Fibroblast of skin of left biceps (primary cell): ENCODE data around the gene GGT1.
"Not testable (repeated sequence)": the region's sequence is repeated elsewhere in the genome, so short reads cannot be mapped to it uniquely, and the experiment has no call there.

Source experiments
- DNase-seq, 2 experiments: peaks; one replicate each; pipeline ENCODE4 v3.0.0-alpha.2; 2013; ENCODE audit warnings: low read depth in 2 of 2

GGT1 gene

GRCh38 chr22:24636513-24636912 lies 33.5 kb downstream of the GGT1 start:
- DNase-seq: not testable (repeated sequence)

- not testable (repeated sequence) for DNase-seq
These were observed 39.3 kb downstream of the GGT1 start for GRCh38 chr22:24642307-24642706.

- not testable (repeated sequence) for DNase-seq
These were observed 41.4 kb downstream of the GGT1 start for GRCh38 chr22:24644409-24644808.

- not testable (repeated sequence) for DNase-seq
These were observed 42.7 kb downstream of the GGT1 start for GRCh38 chr22:24645408-24646399.

GRCh38 chr22:24646756-24647155 lies 43.8 kb downstream of the GGT1 start:
- DNase-seq: not testable (repeated sequence)

- DNase-seq: not testable (repeated sequence)
These were observed 46.4 kb downstream of the GGT1 start for GRCh38 chr22:24649371-24649770.

- DNase-seq: not testable (repeated sequence)
These were observed 47.9 kb downstream of the GGT1 start for GRCh38 chr22:24650884-24651283.

- not testable (repeated sequence) for DNase-seq
These were observed 62.4 kb downstream of the GGT1 start for GRCh38 chr22:24665395-24665794.

GRCh38 chr22:24667904-24668303 lies 64.9 kb downstream of the GGT1 start:
- not testable (repeated sequence) for DNase-seq

- DNase-seq: not testable (repeated sequence)
These were observed 69.5 kb downstream of the GGT1 start for GRCh38 chr22:24672532-24672931.
